H1 (cell line): Measurements from ENCODE around the gene TNS3.

Experiments
- ATF3 ChIP-seq: IDR thresholded peaks from 2 replicates; pipeline ENCODE4 v1.6.1; 2011; ENCODE audit warnings: low read depth, mild to moderate bottlenecking, low read length; ENCODE audit not compliant: insufficient read depth
- CHD7 ChIP-seq: fragments of 300-600 bp; sonication (generic); IDR thresholded peaks from 2 replicates; pipeline ENCODE4 v1.7.1; 2012; ENCODE audit warnings: low read length, moderate library complexity, mild to moderate bottlenecking, inconsistent platforms; ENCODE audit not compliant: insufficient replicate concordance
- CTCF ChIP-seq, 3 experiments: IDR thresholded peaks; 1 replicate in 2 of 3; 2 replicates in 1 of 3; pipeline versions ENCODE4 v1.5.1 to v1.6.1; 2011; ENCODE audit warnings: low read length in 3 of 3, mild to moderate bottlenecking in 3 of 3, inconsistent platforms in 2 of 3, low read depth in 1 of 3, moderate library complexity in 1 of 3; ENCODE audit not compliant: insufficient read depth in 1 of 3; ENCODE audit errors: control extremely low read depth in 1 of 3
- HDAC2 ChIP-seq, 2 experiments: fragments of 300-600 bp in 1 of 2; sonication (generic) in 1 of 2; IDR thresholded peaks; 2 replicates each; pipeline ENCODE4 v1.6.1; 2011 to 2012; ENCODE audit warnings: low read depth in 2 of 2, low read length in 2 of 2, mild to moderate bottlenecking in 2 of 2, moderate library complexity in 2 of 2, borderline replicate concordance in 1 of 2, inconsistent platforms in 1 of 2
- POLR2A ChIP-seq, 2 experiments: IDR thresholded peaks; 1 replicate in 1 of 2; 2 replicates in 1 of 2; pipeline ENCODE4 v1.6.1; 2011; ENCODE audit warnings: low read depth in 2 of 2, low read length in 2 of 2, mild to moderate bottlenecking in 2 of 2; ENCODE audit errors: control extremely low read depth in 1 of 2
- POLR2AphosphoS5 ChIP-seq: IDR thresholded peaks from 2 replicates; pipeline ENCODE4 v1.6.1; 2011; ENCODE audit warnings: low read depth, low read length
- USF2 ChIP-seq: IDR thresholded peaks from 2 replicates; pipeline ENCODE4 v1.6.1; 2011; ENCODE audit warnings: low read length, improper control_type of control experiment

GRCh38 chr7:47375121-47375938, 206.6 kb downstream of the TNS3 start:
- no peak for TF ChIP-seq POLR2AphosphoS5
- no peak for TF ChIP-seq CHD7
- no peak for TF ChIP-seq HDAC2 (IDR thresholded peaks at IDR 0.05; ENCODE audit: borderline replicate concordance in 1 of 2, low read depth in 2 of 2, low read length in 2 of 2)
- TF ChIP-seq CTCF (IDR thresholded peaks at IDR 0.05; ENCODE audit: control extremely low read depth in 1 of 3, insufficient read depth in 1 of 3, low read depth in 1 of 3, low read length in 3 of 3), result no peak
- TF ChIP-seq USF2, result no peak
- TF ChIP-seq ATF3, result no peak
- TF ChIP-seq POLR2A (IDR thresholded peaks at IDR 0.05; ENCODE audit: control extremely low read depth in 1 of 2, low read depth in 2 of 2, low read length in 2 of 2), result no peak
